Erythroblast (primary cell): ENCODE measurements around the gene AKAP11.

ENCODE experiments used
- GATA1 ChIP-seq: IDR thresholded peaks from 2 replicates; pipeline ENCODE4 v1.6.1; 2011; ENCODE audit warnings: low read depth, mild to moderate bottlenecking, control low read depth, low read length, moderate library complexity
- POLR2A ChIP-seq: IDR thresholded peaks from 2 replicates; pipeline ENCODE4 v1.6.1; 2011; ENCODE audit warnings: mild to moderate bottlenecking, low read length

DNA sequence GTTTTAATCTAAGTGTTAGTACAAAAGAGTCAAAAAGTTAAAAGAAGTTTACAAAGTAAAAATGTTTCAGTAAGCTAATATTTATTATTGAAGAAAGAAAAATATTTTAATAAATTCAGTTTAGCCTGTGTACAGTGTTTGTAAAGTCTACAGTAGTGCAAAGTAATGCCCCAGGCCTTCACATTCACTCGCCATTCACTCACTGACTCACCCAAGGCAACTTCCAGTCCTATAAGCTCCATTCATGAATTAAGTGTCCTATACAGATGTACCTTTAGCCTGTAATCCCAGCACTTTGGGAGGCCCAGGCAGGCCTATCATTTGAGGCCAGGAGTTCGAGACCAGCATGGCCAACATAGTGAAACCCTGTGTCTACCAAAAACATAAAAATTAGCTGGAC lies 24.1 kb upstream of the AKAP11 start:
- TF ChIP-seq POLR2A (no peak), GATA1 (no peak)
